ENCODE measurements around the gene STK39.
"Not testable (repeated sequence)": the region's sequence is repeated elsewhere in the genome, so short reads cannot be mapped to it uniquely, and the experiment has no call there.

- not testable (repeated sequence) for TF ChIP-seq CTCF (conservative IDR thresholded peaks at IDR 0.05; ENCODE audit: low read depth, low read length); EZH2 (IDR thresholded peaks at IDR 0.05; ENCODE audit: borderline replicate concordance, low read depth, low read length, poor library complexity, severe bottlenecking)
Observed at GRCh38 chr2:168122210-168122609, 125.2 kb downstream of the STK39 start.

Data from A673 (cell line).